Stomach (tissue), 4 donors: ENCODE measurements around the gene RNU6-1.

Source experiments
- CTCF ChIP-seq, 7 experiments: fragments of 450-650 bp in 4 of 7; fragments of 200-600 bp in 3 of 7; sonication (generic) in 3 of 7; IDR thresholded peaks; one replicate each; pipeline ENCODE4 v1.5.1; 2016 to 2019; ENCODE audit warnings: antibody characterized with exemption in 7 of 7, control low read depth in 2 of 7, mild to moderate bottlenecking in 1 of 7
- POLR2A ChIP-seq, 4 donors: fragments of 450-650 bp; IDR thresholded peaks; one replicate each; pipeline ENCODE4 v1.6.1; 2016; ENCODE audit warnings: antibody characterized with exemption in 4 of 4, control low read depth in 2 of 4, mild to moderate bottlenecking in 1 of 4, moderate library complexity in 1 of 4
- POLR2AphosphoS5 ChIP-seq, 3 donors: sonication (generic); formaldehyde crosslinking; IDR thresholded peaks; one replicate each; pipeline ENCODE4 v1.6.1; 2016; ENCODE audit warnings: antibody characterized with exemption in 3 of 3

GRCh38 chr15:67818464-67818863, 21.4 kb downstream of the RNU6-1 start:
- TF ChIP-seq POLR2A (IDR thresholded peaks at IDR 0.05) (no peak), POLR2AphosphoS5 (IDR thresholded peaks at IDR 0.05) (no peak), CTCF (IDR thresholded peaks at IDR 0.05) (no peak)
